MM.1S (cell line): Measurements from ENCODE around the gene SRRM4.

ENCODE experiments used
- DNase-seq: peaks from one replicate; pipeline ENCODE4 v3.0.0-alpha.2; 2015
- H2AFZ ChIP-seq: fragments of 300-600 bp; sonication (generic); 2 replicates; pipeline ENCODE4 v1.6.0; 2016; ENCODE audit warnings: antibody characterized with exemption, low read length
- H3F3A ChIP-seq: fragments of 300-600 bp; sonication (generic); 2 replicates; pipeline ENCODE4 v1.6.1; 2016; ENCODE audit warnings: mild to moderate bottlenecking, antibody characterized with exemption, low read length, moderate library complexity, mixed read lengths; ENCODE audit not compliant: insufficient read depth
- H3K27ac ChIP-seq: fragments of 300-600 bp; sonication (generic); 2 replicates; pipeline ENCODE4 v1.5.1; 2016; ENCODE audit warnings: mild to moderate bottlenecking, low read length
- H3K27me3 ChIP-seq: fragments of 300-600 bp; sonication (generic); replicated peaks from 2 replicates; pipeline ENCODE4 v1.6.0; 2016; ENCODE audit warnings: low read length; ENCODE audit not compliant: insufficient read depth
- H3K36me3 ChIP-seq: fragments of 300-600 bp; sonication (generic); replicated peaks from 2 replicates; pipeline ENCODE4 v1.6.1; 2016; ENCODE audit warnings: mild to moderate bottlenecking, low read length, mixed read lengths; ENCODE audit not compliant: insufficient read depth
- H3K4me1 ChIP-seq: fragments of 300-600 bp; sonication (generic); 2 replicates; pipeline ENCODE4 v1.6.1; 2016; ENCODE audit warnings: low read length, mixed read lengths
- H3K4me2 ChIP-seq: fragments of 300-600 bp; sonication (generic); 2 replicates; pipeline ENCODE4 v1.6.0; 2016; ENCODE audit warnings: low read depth, low read length
- H3K4me3 ChIP-seq: fragments of 300-600 bp; sonication (generic); 2 replicates; pipeline ENCODE4 v1.5.1; 2016; ENCODE audit warnings: low read length, mixed read lengths
- H3K79me2 ChIP-seq: fragments of 300-600 bp; sonication (generic); 2 replicates; pipeline ENCODE4 v1.6.1; 2016; ENCODE audit warnings: mixed run types, low read length, mixed read lengths
- H3K9ac ChIP-seq: fragments of 300-600 bp; sonication (generic); 2 replicates; pipeline ENCODE4 v1.6.1; 2016; ENCODE audit warnings: low read length, mixed read lengths
- H3K9me2 ChIP-seq: fragments of 300-600 bp; sonication (generic); replicated peaks from 2 replicates; pipeline ENCODE4 v1.6.1; 2016; ENCODE audit warnings: mild to moderate bottlenecking, low read length, mixed read lengths; ENCODE audit not compliant: insufficient read depth
- H3K9me3 ChIP-seq: fragments of 300-600 bp; sonication (generic); replicated peaks from 2 replicates; pipeline ENCODE4 v1.6.1; 2016; ENCODE audit warnings: mild to moderate bottlenecking, low read length, mixed read lengths; ENCODE audit not compliant: insufficient read depth
- H4K20me1 ChIP-seq: fragments of 300-600 bp; sonication (generic); 2 replicates; pipeline ENCODE4 v1.6.1; 2016; ENCODE audit warnings: mild to moderate bottlenecking, low read length, moderate library complexity, mixed read lengths; ENCODE audit not compliant: insufficient read depth
- EZH2 ChIP-seq: fragments of 300-600 bp; sonication (generic); optimal IDR thresholded peaks from 2 replicates; pipeline ENCODE3; 2017; ENCODE audit warnings: low read depth, mild to moderate bottlenecking, antibody characterized with exemption, low read length, mixed read lengths
- EZH2phosphoT487 ChIP-seq: fragments of 300-600 bp; sonication (generic); IDR thresholded peaks from 2 replicates; pipeline ENCODE4 v1.6.1; 2018; ENCODE audit warnings: antibody characterized with exemption, low read length
- TF ChIP-seq, protein P1 (sequence below): fragments of 300-600 bp; sonication (generic); IDR thresholded peaks from 2 replicates; pipeline ENCODE4 v1.5.1; 2016; ENCODE audit warnings: antibody characterized with exemption, low read length, mixed read lengths

The SRRM4 gene

GRCh38 chr12:119207063-119207560, 225.8 kb downstream of the SRRM4 start:
- TF ChIP-seq, protein P1, sequence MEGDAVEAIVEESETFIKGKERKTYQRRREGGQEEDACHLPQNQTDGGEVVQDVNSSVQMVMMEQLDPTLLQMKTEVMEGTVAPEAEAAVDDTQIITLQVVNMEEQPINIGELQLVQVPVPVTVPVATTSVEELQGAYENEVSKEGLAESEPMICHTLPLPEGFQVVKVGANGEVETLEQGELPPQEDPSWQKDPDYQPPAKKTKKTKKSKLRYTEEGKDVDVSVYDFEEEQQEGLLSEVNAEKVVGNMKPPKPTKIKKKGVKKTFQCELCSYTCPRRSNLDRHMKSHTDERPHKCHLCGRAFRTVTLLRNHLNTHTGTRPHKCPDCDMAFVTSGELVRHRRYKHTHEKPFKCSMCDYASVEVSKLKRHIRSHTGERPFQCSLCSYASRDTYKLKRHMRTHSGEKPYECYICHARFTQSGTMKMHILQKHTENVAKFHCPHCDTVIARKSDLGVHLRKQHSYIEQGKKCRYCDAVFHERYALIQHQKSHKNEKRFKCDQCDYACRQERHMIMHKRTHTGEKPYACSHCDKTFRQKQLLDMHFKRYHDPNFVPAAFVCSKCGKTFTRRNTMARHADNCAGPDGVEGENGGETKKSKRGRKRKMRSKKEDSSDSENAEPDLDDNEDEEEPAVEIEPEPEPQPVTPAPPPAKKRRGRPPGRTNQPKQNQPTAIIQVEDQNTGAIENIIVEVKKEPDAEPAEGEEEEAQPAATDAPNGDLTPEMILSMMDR, result no peak
- TF ChIP-seq EZH2phosphoT487 (no peak), EZH2 (no peak)
- Histone ChIP-seq H3F3A (no peaks in the 10 kb centered on the region), H3K9me3 (no peaks in the 10 kb centered on the region)

DNA sequence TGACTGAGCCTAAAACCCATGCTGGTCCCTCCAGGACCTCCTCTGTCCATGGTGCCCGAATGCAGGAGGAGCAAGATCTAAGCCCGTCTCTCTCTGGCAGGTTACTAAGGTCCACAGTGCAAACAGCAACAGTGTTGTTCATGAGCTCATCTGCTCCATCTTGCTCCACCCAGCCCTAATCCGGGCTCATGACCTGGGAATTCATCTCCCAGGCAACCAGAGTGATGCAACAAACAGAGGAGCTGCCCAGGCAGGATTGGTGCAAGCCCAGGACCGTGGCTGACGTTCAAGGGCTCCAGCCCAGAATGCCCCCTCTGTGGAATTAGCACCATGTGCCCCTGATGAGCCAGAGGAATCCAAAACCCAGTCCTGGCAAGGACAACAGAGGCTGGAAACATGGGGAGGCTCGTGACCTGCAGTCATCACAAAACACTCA, 227.3 kb downstream of the SRRM4 start:
- Histone ChIP-seq H3F3A (no peaks in the 10 kb centered on the region), H4K20me1 (no peaks in the 10 kb centered on the region), H3K36me3 (no peaks in the 10 kb centered on the region), H3K27ac (no peak overlapping the region), H3K9ac (no peak overlapping the region), H3K79me2 (no peaks in the 10 kb centered on the region), H3K9me3 (no peaks in the 10 kb centered on the region), H2AFZ (no peak overlapping the region), H3K9me2 (no peaks in the 10 kb centered on the region), H3K4me1 (no peaks in the 10 kb centered on the region), H3K4me3 (no peak overlapping the region), H3K27me3 (no peaks in the 10 kb centered on the region), H3K4me2 (no peak overlapping the region)
- TF ChIP-seq EZH2phosphoT487 (no peak), EZH2 (no peak)
- TF ChIP-seq, protein P1, result no peak
- DNase-seq, result no peak

More at GRCh38 chr12:119207063-119207560, 225.8 kb downstream of the SRRM4 start:
- no peaks in the 10 kb centered on the region for H3K36me3 ChIP-seq
- no peaks in the 10 kb centered on the region for H3K9me2 ChIP-seq
- no peaks in the 10 kb centered on the region for H3K79me2 ChIP-seq
- H2AFZ ChIP-seq, result no peak overlapping the region
- H3K9ac ChIP-seq, result no peak overlapping the region
- no peak overlapping the region for H3K4me3 ChIP-seq
- H3K27me3 ChIP-seq, result no peaks in the 10 kb centered on the region
- DNase-seq, result no peak
- H3K4me2 ChIP-seq, result no peak overlapping the region
- H3K27ac ChIP-seq, result no peak overlapping the region
- no peaks in the 10 kb centered on the region for H4K20me1 ChIP-seq
- H3K4me1 ChIP-seq, result no peaks in the 10 kb centered on the region

DNA sequence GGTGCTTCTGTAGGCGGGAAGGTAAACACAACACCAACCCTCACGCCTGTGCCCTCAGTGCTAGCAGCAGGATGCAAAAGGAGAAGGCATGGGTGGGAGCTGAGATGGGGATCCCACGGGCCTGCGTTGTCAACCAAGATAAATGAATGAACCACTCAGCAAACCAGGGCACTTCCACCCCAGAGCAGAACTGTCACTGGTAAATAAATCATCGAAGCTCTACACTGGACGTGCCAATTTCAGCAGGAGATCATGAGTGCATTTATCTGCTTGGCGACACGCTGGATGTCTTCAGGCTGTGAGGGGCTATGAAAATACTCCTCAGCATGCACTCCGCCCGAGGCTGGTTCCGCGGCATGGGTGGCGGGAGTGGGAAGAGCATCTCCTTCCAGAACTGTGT, 230.5 kb downstream of the SRRM4 start:
- Histone ChIP-seq H3K9me2 (no peaks in the 10 kb centered on the region), H3F3A (no peaks in the 10 kb centered on the region), H3K4me2 (no peak overlapping the region), H3K9me3 (no peaks in the 10 kb centered on the region), H3K36me3 (no peaks in the 10 kb centered on the region), H3K9ac (no peak overlapping the region), H4K20me1 (no peaks in the 10 kb centered on the region), H3K4me3 (no peak overlapping the region), H3K4me1 (no peaks in the 10 kb centered on the region), H3K79me2 (no peaks in the 10 kb centered on the region), H2AFZ (no peak overlapping the region), H3K27me3 (no peaks in the 10 kb centered on the region), H3K27ac (no peak overlapping the region)
- DNase-seq, result no peak
- no peak for TF ChIP-seq EZH2
- TF ChIP-seq, protein P1, result no peak
- TF ChIP-seq EZH2phosphoT487, result no peak
